ENCODE results near the gene SP5. TPM values are rescaled to one million over a fixed set of nuclear protein-coding genes. Genes with fewer than 3 reads are reported as not detected.
A peak's percentile ranks its signal among the peaks of the same experiment; 100 is the strongest.

The SP5 gene
- total RNA-seq, 2 donors from 2014 or later = 60.3 to 103 TPM

DNA sequence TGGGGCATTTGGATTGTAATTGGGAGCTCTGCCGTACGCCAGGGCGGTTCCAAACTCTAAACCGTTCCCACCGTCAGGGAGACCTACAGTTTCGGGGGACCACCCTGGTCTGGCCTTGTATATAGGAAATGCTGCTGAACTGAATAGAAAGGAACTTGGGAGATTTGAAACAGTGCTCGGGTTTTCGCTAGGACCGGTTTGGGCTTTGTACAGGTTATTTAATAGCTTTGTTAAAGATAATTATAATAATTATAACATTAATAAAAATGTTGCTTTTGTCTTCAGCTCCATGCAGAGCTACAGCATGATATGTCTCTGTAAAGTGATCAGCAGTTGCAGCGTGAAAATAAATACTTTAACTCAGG lies 2.4 kb downstream of the SP5 start:
- DNase-seq = no peak
- Histone ChIP-seq H3K4me1 (ENCODE audit: control insufficient read depth, insufficient read depth, low read length) (no peaks in the 10 kb centered on the region), H3K27me3 (ENCODE audit: control insufficient read depth, insufficient read depth, low read length, poor library complexity, severe bottlenecking) (peaks cover 18% of the 10 kb centered on the region), H3K9me3 (ENCODE audit: control insufficient read depth, low read length) (no peaks in the 10 kb centered on the region), H3K4me3 (ENCODE audit: low read length) (peak overlapping the region; percentile 87), H3K9ac (ENCODE audit: extremely low read depth, low read length, poor library complexity, severe bottlenecking) (peak overlapping the region; percentile 50), H3K27ac (ENCODE audit: low read depth, low read length) (no peak overlapping the region), H3K36me3 (ENCODE audit: control insufficient read depth, insufficient read depth, low read length) (peaks cover 12% of the 10 kb centered on the region)
- WGBS, 2 experiments (ENCODE audit: insufficient coverage in 1 of 2, insufficient read length in 1 of 2) = 5 to 8% methylated on average over 7 of the region's 10 CpGs
- Mint-ChIP-seq H3K4me3 (peak overlapping the region; percentile 78), H3K36me3 (ENCODE audit: low read depth) (peaks cover 36% of the 10 kb centered on the region), H3K9me3 (no peaks in the 10 kb centered on the region), H3K4me1 (peaks cover 5% of the 10 kb centered on the region), H3K27ac (peak overlapping the region; percentile 72), H3K27me3 (ENCODE audit: insufficient read depth) (peaks cover 38% of the 10 kb centered on the region)
- TF ChIP-seq, protein P1, sequence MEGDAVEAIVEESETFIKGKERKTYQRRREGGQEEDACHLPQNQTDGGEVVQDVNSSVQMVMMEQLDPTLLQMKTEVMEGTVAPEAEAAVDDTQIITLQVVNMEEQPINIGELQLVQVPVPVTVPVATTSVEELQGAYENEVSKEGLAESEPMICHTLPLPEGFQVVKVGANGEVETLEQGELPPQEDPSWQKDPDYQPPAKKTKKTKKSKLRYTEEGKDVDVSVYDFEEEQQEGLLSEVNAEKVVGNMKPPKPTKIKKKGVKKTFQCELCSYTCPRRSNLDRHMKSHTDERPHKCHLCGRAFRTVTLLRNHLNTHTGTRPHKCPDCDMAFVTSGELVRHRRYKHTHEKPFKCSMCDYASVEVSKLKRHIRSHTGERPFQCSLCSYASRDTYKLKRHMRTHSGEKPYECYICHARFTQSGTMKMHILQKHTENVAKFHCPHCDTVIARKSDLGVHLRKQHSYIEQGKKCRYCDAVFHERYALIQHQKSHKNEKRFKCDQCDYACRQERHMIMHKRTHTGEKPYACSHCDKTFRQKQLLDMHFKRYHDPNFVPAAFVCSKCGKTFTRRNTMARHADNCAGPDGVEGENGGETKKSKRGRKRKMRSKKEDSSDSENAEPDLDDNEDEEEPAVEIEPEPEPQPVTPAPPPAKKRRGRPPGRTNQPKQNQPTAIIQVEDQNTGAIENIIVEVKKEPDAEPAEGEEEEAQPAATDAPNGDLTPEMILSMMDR (conservative IDR thresholded peaks at IDR 0.05) = no peak

DNA sequence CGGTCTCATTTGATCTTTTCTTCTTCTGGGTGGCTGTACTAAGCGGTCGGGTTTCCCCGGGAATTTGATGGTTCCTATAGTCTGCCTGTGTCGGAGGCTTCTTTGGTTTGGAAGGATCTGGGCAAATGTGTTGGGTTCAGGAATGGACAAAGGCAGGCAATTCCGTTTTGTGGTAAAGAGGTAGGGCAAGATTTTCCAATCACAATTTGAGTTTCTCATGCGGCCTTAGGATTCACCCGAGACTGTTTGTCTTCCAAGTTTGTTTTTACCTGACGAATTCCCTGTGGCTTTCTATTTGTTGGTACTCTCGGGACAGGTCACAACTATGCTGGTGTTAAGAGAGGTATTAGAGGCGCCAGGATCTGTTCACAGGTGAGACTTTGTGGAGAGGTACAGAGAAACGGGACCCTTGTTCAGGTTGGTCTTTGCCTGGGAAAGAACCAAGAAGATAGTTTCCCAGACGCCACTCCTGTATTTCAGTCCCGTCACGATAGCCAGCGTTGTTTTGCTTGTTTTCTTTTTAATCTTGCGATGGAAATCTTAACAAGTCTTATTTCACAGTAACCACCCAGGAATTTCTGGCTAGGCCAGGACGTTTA lies 3.0 kb downstream of the SP5 start:
- Histone ChIP-seq H3K9ac (ENCODE audit: extremely low read depth, low read length, poor library complexity, severe bottlenecking) (peak overlapping the region; percentile 50), H3K27ac (ENCODE audit: low read depth, low read length) (no peak overlapping the region), H3K9me3 (ENCODE audit: control insufficient read depth, low read length) (no peaks in the 10 kb centered on the region), H3K4me1 (ENCODE audit: control insufficient read depth, insufficient read depth, low read length) (no peaks in the 10 kb centered on the region), H3K27me3 (ENCODE audit: control insufficient read depth, insufficient read depth, low read length, poor library complexity, severe bottlenecking) (peaks cover 12% of the 10 kb centered on the region), H3K4me3 (ENCODE audit: low read length) (peak overlapping the region; percentile 87), H3K36me3 (ENCODE audit: control insufficient read depth, insufficient read depth, low read length) (peaks cover 12% of the 10 kb centered on the region)
- DNase-seq = peak; percentile 50
- TF ChIP-seq, protein P1 (conservative IDR thresholded peaks at IDR 0.05) = no peak
- peaks cover 5% of the 10 kb centered on the region for H3K4me1 Mint-ChIP-seq
- no peaks in the 10 kb centered on the region for H3K9me3 Mint-ChIP-seq
- peak overlapping the region; percentile 27 for H3K27ac Mint-ChIP-seq
- H3K36me3 Mint-ChIP-seq (ENCODE audit: low read depth) = peaks cover 37% of the 10 kb centered on the region
- peaks cover 32% of the 10 kb centered on the region for H3K27me3 Mint-ChIP-seq (ENCODE audit: insufficient read depth)
- H3K4me3 Mint-ChIP-seq = peak overlapping the region; percentile 78
- 3 to 11% methylated on average over 13 to 18 of the region's 18 CpGs for WGBS, 2 experiments (ENCODE audit: insufficient coverage in 1 of 2, insufficient read length in 1 of 2)

- H3K36me3 Mint-ChIP-seq (ENCODE audit: low read depth) = peaks cover 37% of the 10 kb centered on the region
- peaks cover 12% of the 10 kb centered on the region for H3K36me3 ChIP-seq (ENCODE audit: control insufficient read depth, insufficient read depth, low read length)
- H3K9me3 Mint-ChIP-seq = no peaks in the 10 kb centered on the region
- TF ChIP-seq, protein P1 (conservative IDR thresholded peaks at IDR 0.05) = no peak
- H3K9me3 ChIP-seq (ENCODE audit: control insufficient read depth, low read length) = no peaks in the 10 kb centered on the region
- no peak overlapping the region for H3K27ac ChIP-seq (ENCODE audit: low read depth, low read length)
- peaks cover 4% of the 10 kb centered on the region for H3K4me1 ChIP-seq (ENCODE audit: control insufficient read depth, insufficient read depth, low read length)
- DNase-seq = no peak
- peak overlapping the region; percentile 87 for H3K4me3 ChIP-seq (ENCODE audit: low read length)
- H3K27me3 Mint-ChIP-seq (ENCODE audit: insufficient read depth) = peaks cover 24% of the 10 kb centered on the region
- H3K27me3 ChIP-seq (ENCODE audit: control insufficient read depth, insufficient read depth, low read length, poor library complexity, severe bottlenecking) = no peaks in the 10 kb centered on the region
- WGBS, 2 experiments (ENCODE audit: insufficient coverage in 1 of 2, insufficient read length in 1 of 2) = 38 to 52% methylated on average over 1 of the region's 1 CpG
- H3K4me1 Mint-ChIP-seq = peaks cover 9% of the 10 kb centered on the region
- no peak overlapping the region for H3K27ac Mint-ChIP-seq
- H3K9ac ChIP-seq (ENCODE audit: extremely low read depth, low read length, poor library complexity, severe bottlenecking) = no peak overlapping the region
- peak overlapping the region; percentile 78 for H3K4me3 Mint-ChIP-seq
Measured at GRCh38 chr2:170719810-170720209, 4.7 kb downstream of the SP5 start.

Measured in endodermal cell (in vitro differentiated cells).